Activated CD4-positive, alpha-beta T cell treated with anti-CD3 and anti-CD28 coated beads for 24 hours (primary cell): ENCODE results near the gene HDAC1.
"Not testable (repeated sequence)": the region's sequence is repeated elsewhere in the genome, so short reads cannot be mapped to it uniquely, and the experiment has no call there.

Source experiments
- DNase-seq, 2 donors: peaks; one replicate each; pipeline ENCODE4 v3.0.0-alpha.2; 2020; ENCODE audit warnings: low read depth in 2 of 2

HDAC1 gene

GRCh38 chr1:32291708-32292538 lies at the start of gene HDAC1:
Gene HDAC1 (plus strand): TSS chr1:32292083. CDS start chr1:32292170, 87 bp downstream.
- peak; percentile 95 for DNase-seq

DNA sequence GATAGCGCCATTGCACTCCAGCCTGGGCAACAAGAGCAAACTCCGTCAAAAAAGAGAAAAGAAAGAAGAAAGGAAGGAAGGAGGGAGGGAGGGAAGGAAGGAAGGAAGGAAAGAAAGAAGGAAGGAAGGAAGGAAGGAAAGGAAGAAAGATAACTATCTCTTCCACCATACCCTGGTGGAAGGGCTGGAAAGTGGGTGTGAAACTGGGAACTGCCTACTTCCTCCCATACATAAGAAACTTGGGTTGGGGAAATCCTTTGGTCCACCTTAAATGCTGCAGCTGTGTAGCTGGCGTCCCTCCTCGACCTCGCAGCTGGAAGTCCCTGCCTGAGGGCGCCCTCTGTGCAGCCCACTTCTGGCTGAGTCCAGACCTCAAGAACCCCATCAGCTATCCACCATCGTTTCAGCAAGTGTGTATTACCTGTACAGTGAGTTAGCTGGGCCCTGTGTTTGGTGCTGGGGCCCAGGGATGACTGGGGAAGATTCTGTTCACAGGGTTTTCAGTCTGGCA lies 49.5 kb upstream of the HDAC1 start:
- DNase-seq: no peak

DNA sequence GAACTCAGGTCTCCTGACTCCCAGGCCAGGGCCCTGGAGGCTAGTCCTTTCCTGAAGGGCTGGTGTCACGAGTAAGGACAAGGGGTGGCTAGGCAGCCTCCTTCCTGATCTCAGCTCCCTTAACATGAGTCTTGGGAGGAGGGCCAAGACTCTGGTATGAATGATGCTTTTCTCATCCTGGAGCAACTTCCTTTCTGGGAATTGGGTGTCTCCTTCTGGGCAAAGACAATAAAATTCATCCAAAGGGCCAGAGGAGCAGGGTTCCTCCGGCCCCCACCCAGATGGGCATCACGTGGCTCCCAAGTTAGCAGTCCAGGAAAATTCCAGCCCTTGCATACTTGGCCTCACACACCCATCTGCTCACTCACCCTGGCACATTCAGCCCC lies 45.0 kb upstream of the HDAC1 start, which contains the start of gene FAM167B:
TSS of gene FAM167B (plus strand) at position 335 of the 386 bp plus-strand sequence. CDS start 200 bp downstream, outside the sequence.
- DNase-seq: no peak

GRCh38 chr1:32247452-32247851 lies 44.4 kb upstream of the HDAC1 start:
- DNase-seq: no peak

DNA sequence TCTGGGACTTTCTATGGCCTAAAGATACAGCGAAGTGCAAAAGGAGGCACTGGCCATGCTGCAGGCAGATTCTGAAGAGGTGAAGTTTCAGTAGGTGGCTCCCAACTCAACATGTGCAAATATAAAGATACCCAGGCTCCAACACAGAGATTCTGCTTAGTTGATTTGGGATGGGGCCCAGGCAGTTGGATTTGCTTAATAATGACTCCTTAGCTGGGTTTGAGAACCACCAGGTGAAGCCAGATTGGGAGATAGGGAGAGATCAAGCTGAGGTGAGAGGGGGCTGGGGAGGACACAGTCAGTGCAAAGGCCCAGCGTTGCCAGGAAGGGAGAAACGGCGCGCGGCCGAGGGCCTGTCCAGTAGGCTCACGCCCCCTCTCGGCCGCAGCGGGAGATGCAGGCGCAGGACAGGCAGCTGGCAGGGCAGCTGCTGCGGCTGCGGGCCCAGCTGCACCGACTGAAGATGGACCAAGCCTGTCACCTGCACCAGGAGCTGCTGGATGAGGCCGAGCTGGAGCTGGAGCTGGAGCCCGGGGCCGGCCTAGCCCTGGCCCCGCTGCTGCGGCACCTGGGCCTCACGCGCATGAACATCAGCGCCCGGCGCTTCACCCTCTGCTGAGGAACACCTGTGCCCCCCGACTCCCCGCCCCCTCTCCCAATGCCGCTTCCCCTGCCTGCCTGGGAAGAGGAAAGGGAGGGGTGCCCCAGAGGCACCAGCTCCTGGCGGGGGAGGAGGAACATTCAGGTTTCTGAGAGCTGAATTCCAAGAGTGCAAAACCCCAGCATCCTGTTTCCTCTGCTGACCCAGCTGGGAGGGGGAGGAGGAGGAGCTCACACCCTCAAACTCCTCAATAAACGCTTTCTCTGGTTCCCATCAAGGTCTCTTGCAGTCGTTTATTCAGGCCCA lies 43.6 kb upstream of the HDAC1 start:
- DNase-seq: peak; percentile 64 to 84

GRCh38 chr1:32249831-32250525 lies 41.9 kb upstream of the HDAC1 start:
- DNase-seq: peak; percentile 60 to 63

GRCh38 chr1:32250893-32251716 lies 40.8 kb upstream of the HDAC1 start, which contains the start of gene LCK:
Gene LCK (plus strand): TSS chr1:32251265. CDS start chr1:32274330, 23,065 bp downstream.
- DNase-seq: peak; percentile 50 to 56

GRCh38 chr1:32255072-32256071 lies 36.5 kb upstream of the HDAC1 start:
- no peak for DNase-seq

- DNase-seq: no peak
Observed at GRCh38 chr1:32256473-32257226, 35.2 kb upstream of the HDAC1 start.

DNA sequence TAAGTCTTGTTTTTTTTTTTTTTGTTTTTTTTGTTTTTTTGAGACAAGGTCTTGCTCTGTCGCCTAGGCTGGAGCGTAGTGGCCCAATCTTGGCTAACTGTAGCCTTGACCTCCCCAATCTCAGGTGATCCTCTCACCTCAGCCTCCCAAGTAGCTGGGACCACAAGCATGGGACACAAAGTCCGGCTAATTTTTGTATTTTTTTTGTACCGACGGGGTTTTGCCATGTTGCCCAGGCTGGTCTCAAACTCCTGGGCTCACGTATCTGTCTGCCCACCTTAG lies 34.7 kb upstream of the HDAC1 start:
- DNase-seq: no peak

- not testable (repeated sequence) for DNase-seq
Observed at GRCh38 chr1:32263236-32263593, 28.7 kb upstream of the HDAC1 start.

DNA sequence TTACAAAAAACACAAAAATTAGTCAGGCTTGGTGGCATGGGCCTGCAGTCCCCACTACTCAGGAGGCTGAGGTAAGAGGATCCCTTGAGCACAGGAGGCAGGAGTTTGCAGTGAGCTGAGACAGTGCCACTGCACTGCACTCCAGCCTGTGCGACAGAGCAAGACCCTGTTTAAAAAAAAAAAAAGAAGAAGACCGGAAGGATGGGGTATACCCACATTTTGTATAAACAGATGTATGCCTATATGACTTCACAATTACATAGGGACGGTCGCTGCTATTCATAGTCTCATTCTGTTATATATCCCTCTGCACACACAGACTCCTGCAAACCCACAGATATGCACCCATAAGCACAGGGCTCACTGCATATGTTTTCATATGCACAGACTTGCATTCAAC lies 28.1 kb upstream of the HDAC1 start:
- DNase-seq: no peak

- no peak for DNase-seq
Observed at GRCh38 chr1:32265846-32266245, 26.0 kb upstream of the HDAC1 start.

- DNase-seq: no peak
Observed at GRCh38 chr1:32266921-32267591, 24.8 kb upstream of the HDAC1 start.

GRCh38 chr1:32269744-32270143 lies 22.1 kb upstream of the HDAC1 start:
- DNase-seq: no peak

DNA sequence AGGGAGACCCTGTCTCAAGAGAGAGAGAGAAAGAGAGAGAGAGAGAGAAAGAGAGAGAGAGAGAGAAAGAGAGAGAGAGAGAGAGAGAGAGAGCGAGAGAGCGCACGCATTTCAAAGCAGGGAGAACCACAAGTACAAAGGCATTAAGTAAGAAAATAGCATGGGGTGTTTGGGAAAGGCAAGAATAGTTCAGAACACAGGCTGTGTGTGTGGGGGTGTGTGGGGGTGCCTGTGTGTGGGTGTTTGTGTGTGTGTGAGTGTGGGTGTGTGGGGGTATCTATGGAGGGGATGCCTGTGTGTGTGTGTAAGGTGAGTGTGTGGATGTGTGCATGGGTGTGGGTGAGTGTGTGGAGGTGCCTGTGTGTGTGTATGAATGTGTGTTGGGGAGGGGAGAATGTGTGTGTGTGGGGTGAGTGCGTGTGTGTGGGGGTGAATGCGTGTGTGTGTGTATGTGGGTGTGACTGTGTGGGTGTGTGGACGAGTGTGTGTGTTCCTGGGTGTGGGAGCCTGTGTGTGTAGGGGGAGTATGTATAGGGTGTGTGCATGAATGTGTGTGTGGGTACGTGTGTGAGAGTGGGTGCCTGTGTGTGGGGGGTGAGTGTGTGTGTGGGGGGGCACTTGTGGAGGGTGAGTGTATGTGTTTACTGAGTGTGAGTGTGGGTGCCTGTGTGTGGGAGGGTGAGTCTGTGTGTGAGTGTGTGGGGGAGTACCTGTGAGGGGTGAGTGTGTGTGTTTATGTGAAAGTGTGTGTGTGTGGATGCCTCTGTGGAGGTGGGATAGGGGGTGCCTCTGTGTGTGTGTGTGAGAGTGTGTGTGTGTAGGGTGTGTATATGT lies 19.1 kb upstream of the HDAC1 start:
- no peak for DNase-seq

- DNase-seq: peak; percentile 60 to 63
Observed at GRCh38 chr1:32273391-32274208, 18.3 kb upstream of the HDAC1 start.
